ENCODE data around the gene EGLN3. TPM values are rescaled to one million over a fixed set of nuclear protein-coding genes. Genes with fewer than 3 reads are reported as not detected.

The EGLN3 gene
- polyA plus RNA-seq, 2 of the 4 experiments (the other 2 are of a cell fraction): 3.5 to 15.4 TPM

- no peak for TF ChIP-seq BCL3 (IDR thresholded peaks at IDR 0.05)
- no peak for TF ChIP-seq EP300 (IDR thresholded peaks at IDR 0.05)
- TF ChIP-seq, protein P1, sequence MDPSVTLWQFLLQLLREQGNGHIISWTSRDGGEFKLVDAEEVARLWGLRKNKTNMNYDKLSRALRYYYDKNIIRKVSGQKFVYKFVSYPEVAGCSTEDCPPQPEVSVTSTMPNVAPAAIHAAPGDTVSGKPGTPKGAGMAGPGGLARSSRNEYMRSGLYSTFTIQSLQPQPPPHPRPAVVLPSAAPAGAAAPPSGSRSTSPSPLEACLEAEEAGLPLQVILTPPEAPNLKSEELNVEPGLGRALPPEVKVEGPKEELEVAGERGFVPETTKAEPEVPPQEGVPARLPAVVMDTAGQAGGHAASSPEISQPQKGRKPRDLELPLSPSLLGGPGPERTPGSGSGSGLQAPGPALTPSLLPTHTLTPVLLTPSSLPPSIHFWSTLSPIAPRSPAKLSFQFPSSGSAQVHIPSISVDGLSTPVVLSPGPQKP (IDR thresholded peaks at IDR 0.05; ENCODE audit: low read depth, low read length): no peak
- no peak for TF ChIP-seq HOXB5 (CRISPR knock-in tag; IDR thresholded peaks at IDR 0.05)
These were observed 28.7 kb downstream of the EGLN3 start (continued) for GRCh38 chr14:33922125-33922524.

DNA sequence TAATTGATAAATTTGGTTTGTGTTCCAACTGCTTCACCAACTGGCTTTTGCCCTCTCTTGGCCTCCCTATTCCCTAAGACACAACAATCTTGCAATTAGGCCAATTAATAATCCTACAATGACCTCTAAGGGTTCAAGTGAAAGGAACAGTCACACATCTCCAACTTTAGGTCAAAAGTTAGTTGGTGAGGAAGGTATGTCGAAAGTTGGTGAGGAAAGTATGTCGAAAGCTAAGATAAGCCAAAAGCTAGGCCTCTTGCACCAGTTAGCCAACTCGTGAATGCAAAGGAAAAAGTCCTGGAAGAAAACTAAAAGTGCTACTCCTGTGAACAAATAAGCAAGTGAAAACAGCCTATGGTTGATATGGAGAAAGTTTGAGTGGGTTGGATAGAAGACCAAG is 32.6 kb downstream of the EGLN3 start:
- no peak overlapping the region for H3K27ac ChIP-seq
- POLR2A ChIA-PET: no interaction called here
- H3K4me2 ChIP-seq: no peak overlapping the region
- no peaks in the 10 kb centered on the region for H3K9me3 ChIP-seq
- ATAC-seq (no peak), DNase-seq (ENCODE audit: low read depth in 1 of 2, low spot score in 1 of 2) (no peak), FAIRE-seq (no peak)
- CTCF ChIA-PET: no interaction called here
- no peak overlapping the region for H3K4me3 ChIP-seq
- TF ChIP-seq RCOR1 (IDR thresholded peaks at IDR 0.05; ENCODE audit: low read depth, low read length) (no peak), RAD21 (conservative IDR thresholded peaks at IDR 0.05 in 1 of 2, IDR thresholded peaks at IDR 0.05 in 1 of 2) (no peak), KDM1A (IDR thresholded peaks at IDR 0.05; ENCODE audit: low read depth) (no peak), RARB (CRISPR knock-in tag; IDR thresholded peaks at IDR 0.05) (no peak), EP300 (IDR thresholded peaks at IDR 0.05) (no peak), PHF8 (IDR thresholded peaks at IDR 0.05; ENCODE audit: borderline replicate concordance, low read depth) (no peak), SMC3 (IDR thresholded peaks at IDR 0.05) (no peak), ZC3H11A (IDR thresholded peaks at IDR 0.05) (no peak), ZNF302 (CRISPR knock-in tag; IDR thresholded peaks at IDR 0.05) (no peak), SREBF2 (IDR thresholded peaks at IDR 0.05) (no peak), EHMT2 (IDR thresholded peaks at IDR 0.05; ENCODE audit: low read depth) (no peak), NFE2L2 (conservative IDR thresholded peaks at IDR 0.05; ENCODE audit: low read length) (no peak), BCL3 (IDR thresholded peaks at IDR 0.05) (no peak)
- TF ChIP-seq, protein P1 (IDR thresholded peaks at IDR 0.05; ENCODE audit: low read depth, low read length): no peak
- TF ChIP-seq, protein P2, sequence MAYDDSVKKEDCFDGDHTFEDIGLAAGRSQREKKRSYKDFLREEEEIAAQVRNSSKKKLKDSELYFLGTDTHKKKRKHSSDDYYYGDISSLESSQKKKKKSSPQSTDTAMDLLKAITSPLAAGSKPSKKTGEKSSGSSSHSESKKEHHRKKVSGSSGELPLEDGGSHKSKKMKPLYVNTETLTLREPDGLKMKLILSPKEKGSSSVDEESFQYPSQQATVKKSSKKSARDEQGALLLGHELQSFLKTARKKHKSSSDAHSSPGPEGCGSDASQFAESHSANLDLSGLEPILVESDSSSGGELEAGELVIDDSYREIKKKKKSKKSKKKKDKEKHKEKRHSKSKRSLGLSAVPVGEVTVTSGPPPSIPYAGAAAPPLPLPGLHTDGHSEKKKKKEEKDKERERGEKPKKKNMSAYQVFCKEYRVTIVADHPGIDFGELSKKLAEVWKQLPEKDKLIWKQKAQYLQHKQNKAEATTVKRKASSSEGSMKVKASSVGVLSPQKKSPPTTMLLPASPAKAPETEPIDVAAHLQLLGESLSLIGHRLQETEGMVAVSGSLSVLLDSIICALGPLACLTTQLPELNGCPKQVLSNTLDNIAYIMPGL (CRISPR knock-in tag; IDR thresholded peaks at IDR 0.05; ENCODE audit: borderline replicate concordance): no peak
- TF ChIP-seq, protein P3, sequence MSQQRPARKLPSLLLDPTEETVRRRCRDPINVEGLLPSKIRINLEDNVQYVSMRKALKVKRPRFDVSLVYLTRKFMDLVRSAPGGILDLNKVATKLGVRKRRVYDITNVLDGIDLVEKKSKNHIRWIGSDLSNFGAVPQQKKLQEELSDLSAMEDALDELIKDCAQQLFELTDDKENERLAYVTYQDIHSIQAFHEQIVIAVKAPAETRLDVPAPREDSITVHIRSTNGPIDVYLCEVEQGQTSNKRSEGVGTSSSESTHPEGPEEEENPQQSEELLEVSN (IDR thresholded peaks at IDR 0.05; ENCODE audit: borderline replicate concordance, low read depth): no peak
- peaks cover 23% of the 10 kb centered on the region for H3K4me1 ChIP-seq
- 80% methylated on average over 3 of the region's 3 CpGs for WGBS (ENCODE audit: missing lambda C conversion rate)

All from A549 (cell line).